EL (cell line): ENCODE results near the gene SLC8A3.

Experiments used
- DNase-seq: peaks from one replicate; pipeline ENCODE4 v3.0.0-alpha.2; 2016

Gene SLC8A3

GRCh38 chr14:70171726-70172125 is 17.0 kb downstream of the SLC8A3 start:
- DNase-seq = no peak

GRCh38 chr14:70170976-70171375 is 17.8 kb downstream of the SLC8A3 start:
- DNase-seq = no peak

GRCh38 chr14:70168406-70168805 is 20.3 kb downstream of the SLC8A3 start:
- DNase-seq = no peak

GRCh38 chr14:70166530-70167203 is 22.1 kb downstream of the SLC8A3 start:
- no peak for DNase-seq

- no peak for DNase-seq
These were observed 26.4 kb downstream of the SLC8A3 start for GRCh38 chr14:70162358-70162757.

- DNase-seq = no peak
These were observed 32.2 kb downstream of the SLC8A3 start for GRCh38 chr14:70156592-70156991.

GRCh38 chr14:70152704-70153103 is 36.0 kb downstream of the SLC8A3 start:
- DNase-seq = no peak

GRCh38 chr14:70152081-70152480 is 36.7 kb downstream of the SLC8A3 start:
- DNase-seq = no peak

GRCh38 chr14:70149596-70150165 is 39.1 kb downstream of the SLC8A3 start:
- DNase-seq = no peak

- DNase-seq = no peak
These were observed 39.7 kb downstream of the SLC8A3 start for GRCh38 chr14:70148911-70149595.

- DNase-seq = no peak
These were observed 40.4 kb downstream of the SLC8A3 start for GRCh38 chr14:70148351-70148750.

- DNase-seq = no peak
These were observed 44.7 kb downstream of the SLC8A3 start for GRCh38 chr14:70144046-70144445.

GRCh38 chr14:70143306-70143705 is 45.4 kb downstream of the SLC8A3 start:
- DNase-seq = no peak

GRCh38 chr14:70140614-70141013 is 48.1 kb downstream of the SLC8A3 start:
- DNase-seq = no peak

- no peak for DNase-seq
These were observed 49.4 kb downstream of the SLC8A3 start for GRCh38 chr14:70139384-70139783.

GRCh38 chr14:70137788-70138187 is 51.0 kb downstream of the SLC8A3 start:
- no peak for DNase-seq

GRCh38 chr14:70133461-70133860 is 55.3 kb downstream of the SLC8A3 start:
- no peak for DNase-seq

- DNase-seq = no peak
These were observed 58.3 kb downstream of the SLC8A3 start for GRCh38 chr14:70130482-70130881.

GRCh38 chr14:70127186-70127585 is 61.6 kb downstream of the SLC8A3 start:
- no peak for DNase-seq

- no peak for DNase-seq
These were observed 65.0 kb downstream of the SLC8A3 start for GRCh38 chr14:70123796-70124195.

- DNase-seq = no peak
These were observed 67.2 kb downstream of the SLC8A3 start for GRCh38 chr14:70121521-70121920.

GRCh38 chr14:70118064-70118463 is 70.7 kb downstream of the SLC8A3 start:
- DNase-seq = no peak

GRCh38 chr14:70116278-70116677 is 72.5 kb downstream of the SLC8A3 start:
- no peak for DNase-seq

GRCh38 chr14:70114621-70115156 is 74.1 kb downstream of the SLC8A3 start:
- no peak for DNase-seq
